ENCODE data around the gene FNDC10. TPM values are rescaled to one million over a fixed set of nuclear protein-coding genes. Genes with fewer than 3 reads are reported as not detected.

FNDC10 gene
- total RNA-seq, 1 donor from 2014 or later = 14.3 TPM

GRCh38 chr1:1553821-1554494 is 46.0 kb downstream of the FNDC10 start:
- peaks cover 2% of the 10 kb centered on the region for H3K36me3 Mint-ChIP-seq (ENCODE audit: low read depth)
- no peaks in the 10 kb centered on the region for H3K9me3 Mint-ChIP-seq
- H3K4me1 Mint-ChIP-seq = peaks cover 2% of the 10 kb centered on the region
- no peak overlapping the region for H3K4me3 Mint-ChIP-seq
- H3K27ac Mint-ChIP-seq = no peak overlapping the region
- H3K27me3 Mint-ChIP-seq = no peaks in the 10 kb centered on the region
- no peak for DNase-seq
- intact Hi-C loops (cut with micrococcal nuclease) = no loop called here

GRCh38 chr1:1552263-1552639 is 47.7 kb downstream of the FNDC10 start:
- no peak overlapping the region for H3K27ac Mint-ChIP-seq
- intact Hi-C loops (cut with micrococcal nuclease) = no loop called here

GRCh38 chr1:1551524-1552262 is 48.2 kb downstream of the FNDC10 start:
- H3K36me3 Mint-ChIP-seq (ENCODE audit: low read depth) = peaks cover 2% of the 10 kb centered on the region
- H3K4me1 Mint-ChIP-seq = no peaks in the 10 kb centered on the region
- no peaks in the 10 kb centered on the region for H3K27me3 Mint-ChIP-seq
- DNase-seq = no peak
- intact Hi-C loops (cut with micrococcal nuclease) = no loop called here
- H3K9me3 Mint-ChIP-seq = no peaks in the 10 kb centered on the region
- no peak overlapping the region for H3K4me3 Mint-ChIP-seq
- no peak overlapping the region for H3K27ac Mint-ChIP-seq

More at GRCh38 chr1:1552263-1552639, 47.7 kb downstream of the FNDC10 start:
- H3K27me3 Mint-ChIP-seq = no peaks in the 10 kb centered on the region
- H3K9me3 Mint-ChIP-seq = no peaks in the 10 kb centered on the region
- peaks cover 2% of the 10 kb centered on the region for H3K36me3 Mint-ChIP-seq (ENCODE audit: low read depth)
- DNase-seq = no peak
- no peaks in the 10 kb centered on the region for H3K4me1 Mint-ChIP-seq
- H3K4me3 Mint-ChIP-seq = no peak overlapping the region

- intact Hi-C loops (cut with micrococcal nuclease) = no loop called here
- H3K4me3 Mint-ChIP-seq = no peak overlapping the region
- H3K36me3 Mint-ChIP-seq (ENCODE audit: low read depth) = peaks cover 2% of the 10 kb centered on the region
- no peaks in the 10 kb centered on the region for H3K27me3 Mint-ChIP-seq
- H3K9me3 Mint-ChIP-seq = no peaks in the 10 kb centered on the region
- no peak overlapping the region for H3K27ac Mint-ChIP-seq
- no peak for DNase-seq
- no peaks in the 10 kb centered on the region for H3K4me1 Mint-ChIP-seq
These were observed 49.1 kb downstream of the FNDC10 start for GRCh38 chr1:1550591-1551432.

GRCh38 chr1:1550087-1550486 is 49.8 kb downstream of the FNDC10 start:
- peaks cover 4% of the 10 kb centered on the region for H3K36me3 Mint-ChIP-seq (ENCODE audit: low read depth)
- no peaks in the 10 kb centered on the region for H3K9me3 Mint-ChIP-seq
- H3K27me3 Mint-ChIP-seq = no peaks in the 10 kb centered on the region
- intact Hi-C loops (cut with micrococcal nuclease) = no loop called here
- no peak overlapping the region for H3K4me3 Mint-ChIP-seq
- H3K4me1 Mint-ChIP-seq = no peaks in the 10 kb centered on the region
- DNase-seq = no peak
- H3K27ac Mint-ChIP-seq = no peak overlapping the region

GRCh38 chr1:1548591-1548990 is 51.3 kb downstream of the FNDC10 start:
- no peak for DNase-seq
- no peaks in the 10 kb centered on the region for H3K27me3 Mint-ChIP-seq
- H3K36me3 Mint-ChIP-seq (ENCODE audit: low read depth) = peaks cover 7% of the 10 kb centered on the region
- H3K4me3 Mint-ChIP-seq = no peak overlapping the region
- intact Hi-C loops (cut with micrococcal nuclease) = no loop called here
- no peak overlapping the region for H3K27ac Mint-ChIP-seq
- no peaks in the 10 kb centered on the region for H3K4me1 Mint-ChIP-seq
- no peaks in the 10 kb centered on the region for H3K9me3 Mint-ChIP-seq

Other genes starting within 250 kb of the FNDC10 start
- 0.24 and 0.75 TPM in 2 replicates for gene MXRA8, start 241.6 kb downstream of the FNDC10 start, total RNA-seq
- 142 and 146 TPM in 2 replicates for gene AURKAIP1, start 224.9 kb downstream of the FNDC10 start, total RNA-seq
- gene CCNL2, start 200.8 kb downstream of the FNDC10 start, total RNA-seq = 144 and 146 TPM in 2 replicates
- gene MRPL20, start 192.8 kb downstream of the FNDC10 start, total RNA-seq = 187 and 194 TPM in 2 replicates
- not detected in 2 replicates for gene ANKRD65, start 178.9 kb downstream of the FNDC10 start, total RNA-seq
- 4.9 and 5.2 TPM in 2 replicates for gene VWA1, start 164.4 kb downstream of the FNDC10 start, total RNA-seq
- 0.40 and 0.75 TPM in 2 replicates for gene ATAD3C, start 150.4 kb downstream of the FNDC10 start, total RNA-seq
- gene ATAD3B, start 128.4 kb downstream of the FNDC10 start, total RNA-seq = 98.0 and 98.5 TPM in 2 replicates
- 102 and 107 TPM in 2 replicates for gene ATAD3A, start 88.0 kb downstream of the FNDC10 start, total RNA-seq
- gene TMEM240, start 59.5 kb downstream of the FNDC10 start, total RNA-seq = 0.52 TPM in 1 of 2 replicates, not detected in the other
- 134 TPM in 2 replicates for gene SSU72, start 25.3 kb downstream of the FNDC10 start, total RNA-seq
- 32.7 and 34.1 TPM in 2 replicates for gene MIB2, start 15.4 kb upstream of the FNDC10 start, total RNA-seq
- gene MMP23B, start 32.0 kb upstream of the FNDC10 start, total RNA-seq = 1.2 and 1.5 TPM in 2 replicates
- 38.0 and 40.4 TPM in 2 replicates for gene CDK11B, start 58.9 kb upstream of the FNDC10 start, total RNA-seq
- 40.3 and 41.5 TPM in 2 replicates for gene SLC35E2B, start 92.7 kb upstream of the FNDC10 start, total RNA-seq
- gene CDK11A, start 124.2 kb upstream of the FNDC10 start, total RNA-seq = 68.3 and 70.4 TPM in 2 replicates
- gene NADK, start 178.3 kb upstream of the FNDC10 start, total RNA-seq = 91.3 and 94.5 TPM in 2 replicates

Data from activated CD4-positive, alpha-beta T cell treated with anti-CD3 and anti-CD28 coated beads, Interleukin-2, amount 10 ng/mL, durations not matched to agents 24 days and 14 days (primary cell).